ENCODE data around the gene ARPC5.

- TF ChIP-seq JUND (IDR thresholded peaks at IDR 0.05; ENCODE audit: low read length) (no peak), POLR2A (IDR thresholded peaks at IDR 0.05; ENCODE audit: control extremely low read depth in 1 of 2, low read depth in 2 of 2, low read length in 2 of 2) (no peak), KDM1A (IDR thresholded peaks at IDR 0.05; ENCODE audit: borderline replicate concordance, low read length) (no peak), TCF12 (IDR thresholded peaks at IDR 0.05; ENCODE audit: low read depth, low read length) (no peak), HDAC2 (IDR thresholded peaks at IDR 0.05; ENCODE audit: borderline replicate concordance in 1 of 2, low read depth in 2 of 2, low read length in 2 of 2) (no peak), MAX (IDR thresholded peaks at IDR 0.05) (no peak), JUN (IDR thresholded peaks at IDR 0.05; ENCODE audit: low read depth, low read length) (no peak)
Observed at GRCh38 chr1:183593356-183593755, 42.2 kb downstream of the ARPC5 start.
